ENCODE measurements around the gene PELI1. TPM values are rescaled to one million over a fixed set of nuclear protein-coding genes. Genes with fewer than 3 reads are reported as not detected.

The PELI1 gene
- total and polyA plus RNA-seq, 2 of the 8 experiments (the other 6 are each of a cell fraction or from before 2014, with no cell fraction given): 21.8 to 57.1 TPM

- Histone ChIP-seq H3K4ac (replicated peaks; ENCODE audit: insufficient read length, low read depth, low read length) (no peak overlapping the region), H2AK5ac (ENCODE audit: low read depth, low read length) (no peak overlapping the region), H4K5ac (ENCODE audit: insufficient read length, low read depth, low read length) (no peak overlapping the region), H3K79me2 (ENCODE audit: control insufficient read depth in 1 of 2, insufficient read depth in 2 of 2, low read length in 2 of 2) (peaks cover 0 to 96% of the 10 kb centered on the region in 2 experiments; a peak in 3 of 4 replicates), H3K18ac (ENCODE audit: extremely low read depth, low read length) (no peak overlapping the region), H3K56ac (replicated peaks; ENCODE audit: insufficient read length, low read depth, low read length) (no peak overlapping the region), H4K91ac (replicated peaks; ENCODE audit: insufficient read length, low read length) (no peak overlapping the region), H2AFZ (ENCODE audit: low read length) (no peak overlapping the region), H3K4me1 (replicated peaks in 1 of 4; ENCODE audit: control insufficient read depth in 3 of 4, insufficient read depth in 4 of 4, low read length in 3 of 4) (peaks cover 0 to 5% (median 0%) of the 10 kb centered on the region in 4 experiments; a peak in 2 of 7 replicates), H3K4me3 (ENCODE audit: extremely low read depth in 1 of 4, insufficient read depth in 2 of 4, low read depth in 3 of 4, low read length in 4 of 4) (no peak overlapping the region), H3K9me3 (ENCODE audit: insufficient read depth in 2 of 2, low read depth in 1 of 2, low read length in 1 of 2) (no peaks in the 10 kb centered on the region), H3K4me2 (ENCODE audit: insufficient read depth in 1 of 2, low read depth in 2 of 2, low read length in 2 of 2) (no peak overlapping the region), H3K14ac (ENCODE audit: insufficient read length) (no peak overlapping the region), H2BK5ac (ENCODE audit: low read depth, low read length) (no peak overlapping the region), H3K27me3 (replicated peaks in 1 of 4; ENCODE audit: control insufficient read depth in 3 of 4, extremely low read depth in 1 of 4, insufficient read depth in 3 of 4, low read length in 3 of 4) (no peaks in the 10 kb centered on the region), H3K36me3 (ENCODE audit: control insufficient read depth in 2 of 4, insufficient read depth in 4 of 4, low read length in 3 of 4) (peaks cover 0 to 3% (median 0%) of the 10 kb centered on the region in 4 experiments; a peak in 1 of 8 replicates), H3K23me2 (ENCODE audit: low read depth, low read length) (no peaks in the 10 kb centered on the region), H4K20me1 (replicated peaks in 1 of 2; ENCODE audit: control insufficient read depth in 1 of 2, insufficient read depth in 2 of 2, low read length in 2 of 2) (peaks cover 3 to 11% of the 10 kb centered on the region in 2 experiments), H2BK15ac (ENCODE audit: low read length) (no peak overlapping the region), H2BK20ac (ENCODE audit: low read length) (no peak overlapping the region), H3K27ac (ENCODE audit: low read depth, low read length) (no peak overlapping the region), H2BK12ac (ENCODE audit: low read depth, low read length) (no peak overlapping the region), H3K9ac (replicated peaks in 1 of 4; ENCODE audit: extremely low read depth in 1 of 4, low read depth in 3 of 4, low read length in 3 of 4) (no peak overlapping the region), H3K79me1 (ENCODE audit: low read depth, low read length) (peaks cover 3% of the 10 kb centered on the region), H2BK120ac (replicated peaks; ENCODE audit: low read depth, low read length) (no peak overlapping the region), H3K23ac (ENCODE audit: insufficient read length) (no peak overlapping the region), H4K8ac (ENCODE audit: extremely low read depth, insufficient read depth, low read length) (no peak overlapping the region)
- 89% methylated on average over 7 of the region's 7 CpGs; no CpG with 5 or more reads in 1 of the 2 experiments for WGBS, 2 experiments (ENCODE audit: extremely low coverage in 1 of 2, insufficient coverage in 1 of 2, insufficient read length in 1 of 2, insufficient replicate concordance in 2 of 2, low coverage in 1 of 2, low lambda C conversion rate in 2 of 2, missing lambda C conversion rate in 1 of 2)
- ChIA-PET POLR2A (ENCODE audit: partially characterized antibody) (no interaction called here), CTCF (ENCODE audit: partially characterized antibody) (interaction anchor here (0.7 kb wide), 1 partner anchor 141 kb away, joined by 3 read pairs; no protein-coding TSS in a partner anchor)
- DNase-seq (ENCODE audit: low read depth in 1 of 2, low spot score in 2 of 2): no peak
- FAIRE-seq: peak; percentile 39
- no peak for TF ChIP-seq SP4 (IDR thresholded peaks at IDR 0.05; ENCODE audit: low read length)
- no peak for TF ChIP-seq RXRA (IDR thresholded peaks at IDR 0.05; ENCODE audit: insufficient read depth, low read depth, low read length)
- no peak for TF ChIP-seq CBX8 (IDR thresholded peaks at IDR 0.05; ENCODE audit: borderline replicate concordance, low read depth, low read length)
- TF ChIP-seq SIX5 (IDR thresholded peaks at IDR 0.05; ENCODE audit: low read depth, low read length): no peak
- TF ChIP-seq TBP (IDR thresholded peaks at IDR 0.05; ENCODE audit: low read depth, low read length): no peak
- TF ChIP-seq CHD1 (IDR thresholded peaks at IDR 0.05; ENCODE audit: low read depth, low read length): no peak
- no peak for TF ChIP-seq EP300 (IDR thresholded peaks at IDR 0.05; ENCODE audit: borderline replicate concordance in 1 of 2, low read depth in 2 of 2, low read length in 2 of 2)
These were observed 21.9 kb downstream of the PELI1 start for GRCh38 chr2:64122358-64122757.
